ENCODE data around the gene CEACAM16. TPM values are rescaled to one million over a fixed set of nuclear protein-coding genes. Genes with fewer than 3 reads are reported as not detected.

CEACAM16 gene
- total RNA-seq, 1 experiment from 2014 or later: not detected

DNA sequence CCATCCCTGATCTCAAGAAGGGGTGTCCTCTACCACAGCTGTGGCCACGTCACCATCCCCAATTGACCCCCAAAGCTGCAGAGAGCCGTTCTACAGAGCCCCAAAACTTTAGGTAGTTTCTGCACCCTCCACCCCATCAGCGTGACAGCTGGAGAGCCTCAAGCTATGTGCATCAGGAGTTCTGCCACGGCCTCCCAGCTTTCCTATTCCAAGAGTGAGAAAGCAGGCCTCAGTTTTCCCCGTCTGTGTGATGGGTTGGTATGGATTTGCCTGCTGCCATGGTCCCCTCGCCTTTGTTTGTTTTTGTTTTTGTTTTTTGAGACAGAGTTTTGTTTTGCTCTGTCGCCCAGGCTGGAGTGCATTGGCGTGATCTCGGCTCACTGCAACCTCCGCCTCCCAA is 51.0 kb downstream of the CEACAM16 start:
- BruUV-seq (replicated peaks): no TSS peak
- intact Hi-C loops (cut with micrococcal nuclease): no loop called here
- no peak for DNase-seq (ENCODE audit: low read depth, low spot score)

More for the DNA sequence above, 51.0 kb downstream of the CEACAM16 start:
- ChIA-PET RAD21 (ENCODE audit: low non-redundant PET in 1 of 2, low total read pairs in 2 of 2, uncharacterized antibody in 2 of 2, unreplicated experiment in 2 of 2) (interaction anchor here in 1 of 2 experiments (0.8 kb wide), 1 partner anchor 26 kb away, joined by 3 read pairs; no protein-coding TSS in a partner anchor), POLR2A (interaction anchor here (1.2 kb wide), 1 partner anchor 15 kb away, joined by 5 read pairs; no protein-coding TSS in a partner anchor), CTCF (no interaction called here)
- no peak for ATAC-seq
- TF ChIP-seq FOSL1 (IDR thresholded peaks at IDR 0.05; ENCODE audit: low read depth): no peak
- TF ChIP-seq EZH2phosphoT487 (IDR thresholded peaks at IDR 0.05; ENCODE audit: borderline replicate concordance): no peak
- TF ChIP-seq EGR1 (IDR thresholded peaks at IDR 0.05; ENCODE audit: low read depth): no peak
- no peak for TF ChIP-seq POLR2A (IDR thresholded peaks at IDR 0.05; ENCODE audit: borderline replicate concordance, extremely low read depth, insufficient read depth, insufficient read length)
- no peak for TF ChIP-seq ELF1 (IDR thresholded peaks at IDR 0.05; ENCODE audit: borderline replicate concordance, low read depth)
- TF ChIP-seq, protein P1, sequence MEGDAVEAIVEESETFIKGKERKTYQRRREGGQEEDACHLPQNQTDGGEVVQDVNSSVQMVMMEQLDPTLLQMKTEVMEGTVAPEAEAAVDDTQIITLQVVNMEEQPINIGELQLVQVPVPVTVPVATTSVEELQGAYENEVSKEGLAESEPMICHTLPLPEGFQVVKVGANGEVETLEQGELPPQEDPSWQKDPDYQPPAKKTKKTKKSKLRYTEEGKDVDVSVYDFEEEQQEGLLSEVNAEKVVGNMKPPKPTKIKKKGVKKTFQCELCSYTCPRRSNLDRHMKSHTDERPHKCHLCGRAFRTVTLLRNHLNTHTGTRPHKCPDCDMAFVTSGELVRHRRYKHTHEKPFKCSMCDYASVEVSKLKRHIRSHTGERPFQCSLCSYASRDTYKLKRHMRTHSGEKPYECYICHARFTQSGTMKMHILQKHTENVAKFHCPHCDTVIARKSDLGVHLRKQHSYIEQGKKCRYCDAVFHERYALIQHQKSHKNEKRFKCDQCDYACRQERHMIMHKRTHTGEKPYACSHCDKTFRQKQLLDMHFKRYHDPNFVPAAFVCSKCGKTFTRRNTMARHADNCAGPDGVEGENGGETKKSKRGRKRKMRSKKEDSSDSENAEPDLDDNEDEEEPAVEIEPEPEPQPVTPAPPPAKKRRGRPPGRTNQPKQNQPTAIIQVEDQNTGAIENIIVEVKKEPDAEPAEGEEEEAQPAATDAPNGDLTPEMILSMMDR (IDR thresholded peaks at IDR 0.05 in 2 of 3, conservative IDR thresholded peaks at IDR 0.05 in 1 of 3; ENCODE audit: borderline replicate concordance in 1 of 3, insufficient read depth in 1 of 3, low read depth in 2 of 3, low read length in 2 of 3): no peak
- TF ChIP-seq RAD21 (IDR thresholded peaks at IDR 0.05; ENCODE audit: low read depth): no peak
- TF ChIP-seq TCF7L2 (IDR thresholded peaks at IDR 0.05; ENCODE audit: borderline replicate concordance, extremely low read depth, insufficient read depth, insufficient read length): no peak
- TF ChIP-seq, protein P2, sequence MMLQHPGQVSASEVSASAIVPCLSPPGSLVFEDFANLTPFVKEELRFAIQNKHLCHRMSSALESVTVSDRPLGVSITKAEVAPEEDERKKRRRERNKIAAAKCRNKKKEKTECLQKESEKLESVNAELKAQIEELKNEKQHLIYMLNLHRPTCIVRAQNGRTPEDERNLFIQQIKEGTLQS (IDR thresholded peaks at IDR 0.05): no peak
- no peak for TF ChIP-seq ZNF274 (IDR thresholded peaks at IDR 0.05; ENCODE audit: low read depth, low read length)
- TF ChIP-seq, protein P3, sequence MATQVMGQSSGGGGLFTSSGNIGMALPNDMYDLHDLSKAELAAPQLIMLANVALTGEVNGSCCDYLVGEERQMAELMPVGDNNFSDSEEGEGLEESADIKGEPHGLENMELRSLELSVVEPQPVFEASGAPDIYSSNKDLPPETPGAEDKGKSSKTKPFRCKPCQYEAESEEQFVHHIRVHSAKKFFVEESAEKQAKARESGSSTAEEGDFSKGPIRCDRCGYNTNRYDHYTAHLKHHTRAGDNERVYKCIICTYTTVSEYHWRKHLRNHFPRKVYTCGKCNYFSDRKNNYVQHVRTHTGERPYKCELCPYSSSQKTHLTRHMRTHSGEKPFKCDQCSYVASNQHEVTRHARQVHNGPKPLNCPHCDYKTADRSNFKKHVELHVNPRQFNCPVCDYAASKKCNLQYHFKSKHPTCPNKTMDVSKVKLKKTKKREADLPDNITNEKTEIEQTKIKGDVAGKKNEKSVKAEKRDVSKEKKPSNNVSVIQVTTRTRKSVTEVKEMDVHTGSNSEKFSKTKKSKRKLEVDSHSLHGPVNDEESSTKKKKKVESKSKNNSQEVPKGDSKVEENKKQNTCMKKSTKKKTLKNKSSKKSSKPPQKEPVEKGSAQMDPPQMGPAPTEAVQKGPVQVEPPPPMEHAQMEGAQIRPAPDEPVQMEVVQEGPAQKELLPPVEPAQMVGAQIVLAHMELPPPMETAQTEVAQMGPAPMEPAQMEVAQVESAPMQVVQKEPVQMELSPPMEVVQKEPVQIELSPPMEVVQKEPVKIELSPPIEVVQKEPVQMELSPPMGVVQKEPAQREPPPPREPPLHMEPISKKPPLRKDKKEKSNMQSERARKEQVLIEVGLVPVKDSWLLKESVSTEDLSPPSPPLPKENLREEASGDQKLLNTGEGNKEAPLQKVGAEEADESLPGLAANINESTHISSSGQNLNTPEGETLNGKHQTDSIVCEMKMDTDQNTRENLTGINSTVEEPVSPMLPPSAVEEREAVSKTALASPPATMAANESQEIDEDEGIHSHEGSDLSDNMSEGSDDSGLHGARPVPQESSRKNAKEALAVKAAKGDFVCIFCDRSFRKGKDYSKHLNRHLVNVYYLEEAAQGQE (IDR thresholded peaks at IDR 0.05; ENCODE audit: low read depth): no peak
- TF ChIP-seq JUND (IDR thresholded peaks at IDR 0.05): no peak
- TF ChIP-seq POLR2AphosphoS5 (IDR thresholded peaks at IDR 0.05; ENCODE audit: low read depth, low read length): no peak
- TF ChIP-seq SP1 (IDR thresholded peaks at IDR 0.05; ENCODE audit: low read depth): no peak
- TF ChIP-seq, protein P4, sequence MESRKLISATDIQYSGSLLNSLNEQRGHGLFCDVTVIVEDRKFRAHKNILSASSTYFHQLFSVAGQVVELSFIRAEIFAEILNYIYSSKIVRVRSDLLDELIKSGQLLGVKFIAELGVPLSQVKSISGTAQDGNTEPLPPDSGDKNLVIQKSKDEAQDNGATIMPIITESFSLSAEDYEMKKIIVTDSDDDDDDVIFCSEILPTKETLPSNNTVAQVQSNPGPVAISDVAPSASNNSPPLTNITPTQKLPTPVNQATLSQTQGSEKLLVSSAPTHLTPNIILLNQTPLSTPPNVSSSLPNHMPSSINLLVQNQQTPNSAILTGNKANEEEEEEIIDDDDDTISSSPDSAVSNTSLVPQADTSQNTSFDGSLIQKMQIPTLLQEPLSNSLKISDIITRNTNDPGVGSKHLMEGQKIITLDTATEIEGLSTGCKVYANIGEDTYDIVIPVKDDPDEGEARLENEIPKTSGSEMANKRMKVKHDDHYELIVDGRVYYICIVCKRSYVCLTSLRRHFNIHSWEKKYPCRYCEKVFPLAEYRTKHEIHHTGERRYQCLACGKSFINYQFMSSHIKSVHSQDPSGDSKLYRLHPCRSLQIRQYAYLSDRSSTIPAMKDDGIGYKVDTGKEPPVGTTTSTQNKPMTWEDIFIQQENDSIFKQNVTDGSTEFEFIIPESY (IDR thresholded peaks at IDR 0.05; ENCODE audit: extremely low read depth, insufficient replicate concordance, low read length): no peak
- TF ChIP-seq EZH2 (IDR thresholded peaks at IDR 0.05): no peak
- no peak for TF ChIP-seq CBX3 (IDR thresholded peaks at IDR 0.05; ENCODE audit: low read depth)
- peaks cover 48 to 84% of the 10 kb centered on the region in 2 experiments for H3K4me1 ChIP-seq (ENCODE audit: control insufficient read depth in 1 of 2, insufficient read depth in 2 of 2, low read length in 2 of 2)
- no peak overlapping the region for H2AFZ ChIP-seq (ENCODE audit: low read depth, low read length, poor library complexity, severe bottlenecking)
- H3K27ac ChIP-seq (ENCODE audit: low read depth, low read length): no peak overlapping the region
- no peaks in the 10 kb centered on the region for H4K20me1 ChIP-seq (ENCODE audit: insufficient read depth)
- H3K27me3 ChIP-seq (ENCODE audit: insufficient read depth, low read length): no peaks in the 10 kb centered on the region
- peak overlapping the region; percentile 89 for H3K9ac ChIP-seq (ENCODE audit: low read length)
- peaks cover 24% of the 10 kb centered on the region for H3K79me2 ChIP-seq (ENCODE audit: insufficient read depth, low read length)
- no peaks in the 10 kb centered on the region for H3K9me2 ChIP-seq (ENCODE audit: insufficient read depth)
- H3K4me2 ChIP-seq (ENCODE audit: low read length): peak overlapping the region; percentile 81
- no peaks in the 10 kb centered on the region for H3K9me3 ChIP-seq (ENCODE audit: control insufficient read depth in 1 of 2, insufficient read depth in 1 of 2, low read depth in 1 of 2, low read length in 2 of 2)
- peak overlapping the region; percentile 65 to 85; a peak in 2 of 4 replicates for H3K4me3 ChIP-seq (replicated peaks in 1 of 2; ENCODE audit: low read depth in 1 of 2, low read length in 2 of 2)
- H3K36me3 ChIP-seq (ENCODE audit: control insufficient read depth in 1 of 2, insufficient read depth in 2 of 2, low read length in 2 of 2): peaks cover 4 to 5% of the 10 kb centered on the region in 2 experiments; a peak in 2 of 4 replicates

All from HCT116 (cell line).